Esophagus squamous epithelium (tissue), 5 donors: ENCODE data around the gene CHERP. TPM values are rescaled to one million over a fixed set of nuclear protein-coding genes. Genes with fewer than 3 reads are reported as not detected.
A peak's percentile ranks its signal among the peaks of the same experiment; 100 is the strongest.

Experiments
- DNase-seq: peaks from one replicate; lab custom pipeline; 2025; lab: John Stamatoyannopoulos, UW
- H3K27ac ChIP-seq, 4 donors: fragments of 200-600 bp; sonication (generic); one replicate each; pipeline ENCODE4 v1.5.1; 2016 to 2019; ENCODE audit warnings: mild to moderate bottlenecking in 1 of 4
- H3K27me3 ChIP-seq, 4 donors: fragments of 200-600 bp; sonication (generic); 1 replicate in 3 of 4; 2 replicates in 1 of 4; pipeline versions ENCODE4 v1.5.1 to v1.6.0; 2017 to 2021; ENCODE audit warnings: antibody characterized with exemption in 1 of 4
- H3K36me3 ChIP-seq, 3 donors: fragments of 200-600 bp; sonication (generic); one replicate each; pipeline ENCODE4 v1.5.1; 2016 to 2019
- H3K4me1 ChIP-seq, 3 donors: fragments of 200-600 bp; sonication (generic); one replicate each; pipeline ENCODE4 v1.5.1; 2017 to 2019
- H3K4me3 ChIP-seq, 4 donors: fragments of 200-600 bp; sonication (generic); 1 replicate in 3 of 4; 2 replicates in 1 of 4; pipeline ENCODE4 v1.5.1; 2016 to 2019; ENCODE audit warnings: mild to moderate bottlenecking in 2 of 4, moderate library complexity in 1 of 4
- H3K9me3 ChIP-seq, 3 donors: fragments of 200-600 bp; sonication (generic); one replicate each; pipeline ENCODE4 v1.5.1; 2016 to 2019
- CTCF ChIP-seq, 6 experiments: fragments of 450-650 bp in 4 of 6; fragments of 200-600 bp in 2 of 6; sonication (generic) in 2 of 6; IDR thresholded peaks; one replicate each; pipeline ENCODE4 v1.5.1; 2016 to 2019; ENCODE audit warnings: antibody characterized with exemption in 6 of 6, mild to moderate bottlenecking in 4 of 6, moderate library complexity in 4 of 6
- POLR2A ChIP-seq, 4 donors: fragments of 450-650 bp; IDR thresholded peaks; one replicate each; pipeline ENCODE4 v1.6.1; 2017; ENCODE audit warnings: antibody characterized with exemption in 4 of 4, mild to moderate bottlenecking in 4 of 4, moderate library complexity in 3 of 4
- WGBS, 2 donors: methylation state at CpG; one replicate each; pipeline ENCODE4 v1.1.5; 2018; 5-methylcytosine and 5-hydroxymethylcytosine counted together
- intact Hi-C: fragments of 100-400 bp; cut with DNase I; formaldehyde crosslinking; loops from one replicate; pipeline ENCODE4 v1.15.0; 2022
- total RNA-seq, 4 donors: library from RNA; depleted of rRNA; stranded (reverse); fragments of >200 nt; gene quantifications; one replicate each; pipeline ENCODE4 v1.1.0, GENCODE V29; 2016
- donor health status: DM: yes; HTN: yes; CAD: no.

The CHERP gene
- total RNA-seq, 4 donors from 2014 or later = 5.5 to 11.8 (median 9.6) TPM

GRCh38 chr19:16566702-16567101 lies 24.5 kb upstream of the CHERP start:
- Histone ChIP-seq H3K4me3 (no peak overlapping the region), H3K36me3 (peaks cover 15 to 85% (median 44%) of the 10 kb centered on the region in 3 donors), H3K4me1 (peaks cover 6 to 33% (median 20%) of the 10 kb centered on the region in 3 donors), H3K27ac (peak overlapping the region in 2 of 4 donors; percentile 59 to 65), H3K27me3 (no peaks in the 10 kb centered on the region), H3K9me3 (no peaks in the 10 kb centered on the region)
- no peak for DNase-seq
- intact Hi-C loops = no loop called here
- TF ChIP-seq POLR2A (IDR thresholded peaks at IDR 0.05) (no peak), CTCF (IDR thresholded peaks at IDR 0.05) (no peak)
- WGBS, 2 donors = 90 to 95% methylated on average over 5 of the region's 5 CpGs

GRCh38 chr19:16566161-16566560 lies 23.9 kb upstream of the CHERP start:
- no peak overlapping the region for H3K4me3 ChIP-seq
- intact Hi-C loops = no loop called here
- peak overlapping the region in 3 of 4 donors; percentile 50 to 65 (median 59) for H3K27ac ChIP-seq
- no peak for DNase-seq
- TF ChIP-seq POLR2A (IDR thresholded peaks at IDR 0.05) (peak in 1 of 4 donors; percentile 20), CTCF (IDR thresholded peaks at IDR 0.05) (no peak)
- WGBS, 2 donors = 70 to 79% methylated on average over 10 of the region's 10 CpGs
- no peaks in the 10 kb centered on the region for H3K9me3 ChIP-seq
- H3K27me3 ChIP-seq = no peaks in the 10 kb centered on the region
- peaks cover 2 to 27% (median 15%) of the 10 kb centered on the region in 3 donors for H3K4me1 ChIP-seq
- peaks cover 15 to 90% (median 49%) of the 10 kb centered on the region in 3 donors for H3K36me3 ChIP-seq

- no peak for DNase-seq
Measured at GRCh38 chr19:16564842-16565241, 22.6 kb upstream of the CHERP start.

GRCh38 chr19:16562608-16563025 lies 20.4 kb upstream of the CHERP start:
- Histone ChIP-seq H3K27ac (no peak overlapping the region), H3K9me3 (no peaks in the 10 kb centered on the region), H3K27me3 (no peaks in the 10 kb centered on the region), H3K36me3 (peaks cover 15 to 100% (median 39%) of the 10 kb centered on the region in 3 donors), H3K4me3 (no peak overlapping the region), H3K4me1 (no peaks in the 10 kb centered on the region)
- no peak for DNase-seq
- intact Hi-C loops = no loop called here
- 89 to 93% methylated on average over 6 of the region's 6 CpGs for WGBS, 2 donors
- no peak for TF ChIP-seq CTCF (IDR thresholded peaks at IDR 0.05)
- TF ChIP-seq POLR2A (IDR thresholded peaks at IDR 0.05) = no peak

More at GRCh38 chr19:16564842-16565241, 22.6 kb upstream of the CHERP start:
- H3K4me1 ChIP-seq = peaks cover 0 to 14% (median 6%) of the 10 kb centered on the region in 3 donors
- H3K36me3 ChIP-seq = peaks cover 15 to 100% (median 45%) of the 10 kb centered on the region in 3 donors
- H3K27me3 ChIP-seq = no peaks in the 10 kb centered on the region
- H3K27ac ChIP-seq = no peak overlapping the region
- H3K4me3 ChIP-seq = no peak overlapping the region
- no peaks in the 10 kb centered on the region for H3K9me3 ChIP-seq
- TF ChIP-seq POLR2A (IDR thresholded peaks at IDR 0.05) (no peak), CTCF (IDR thresholded peaks at IDR 0.05) (no peak)
- intact Hi-C loops = no loop called here
- WGBS, 2 donors = 77 to 79% methylated on average over 7 of the region's 7 CpGs

GRCh38 chr19:16561382-16561781 lies 19.1 kb upstream of the CHERP start:
- Histone ChIP-seq H3K36me3 (peaks cover 11 to 99% (median 36%) of the 10 kb centered on the region in 3 donors), H3K4me1 (no peaks in the 10 kb centered on the region), H3K4me3 (no peak overlapping the region), H3K27me3 (no peaks in the 10 kb centered on the region), H3K9me3 (no peaks in the 10 kb centered on the region), H3K27ac (no peak overlapping the region)
- TF ChIP-seq POLR2A (IDR thresholded peaks at IDR 0.05) (no peak), CTCF (IDR thresholded peaks at IDR 0.05) (no peak)
- intact Hi-C loops = no loop called here
- WGBS, 2 donors = 89 to 93% methylated on average over 6 to 8 of the region's 8 CpGs
- no peak for DNase-seq
